ENCODE data around the gene NR5A1.

The NR5A1 gene

GRCh38 chr9:124479371-124479770 lies 27.8 kb downstream of the NR5A1 start:
- DNase-seq, result no peak

GRCh38 chr9:124478354-124478753 lies 28.8 kb downstream of the NR5A1 start:
- no peak for DNase-seq

GRCh38 chr9:124477648-124478285 lies 29.4 kb downstream of the NR5A1 start:
- no peak for DNase-seq

GRCh38 chr9:124477211-124477647 lies 30.0 kb downstream of the NR5A1 start:
- DNase-seq, result no peak

GRCh38 chr9:124475868-124476690 lies 31.1 kb downstream of the NR5A1 start:
- DNase-seq, result no peak

GRCh38 chr9:124475158-124475867 lies 31.9 kb downstream of the NR5A1 start:
- peak in 1 of 2 experiments; percentile 4 for DNase-seq

- no peak for DNase-seq
Measured at GRCh38 chr9:124474151-124474550, 33.0 kb downstream of the NR5A1 start.

- DNase-seq, result no peak
Measured at GRCh38 chr9:124473310-124473709, 33.9 kb downstream of the NR5A1 start.

GRCh38 chr9:124472770-124473169 lies 34.4 kb downstream of the NR5A1 start:
- no peak for DNase-seq

- DNase-seq, result no peak
Measured at GRCh38 chr9:124471761-124472160, 35.4 kb downstream of the NR5A1 start.

- no peak for DNase-seq
Measured at GRCh38 chr9:124470726-124471125, 36.5 kb downstream of the NR5A1 start.

- DNase-seq, result no peak
Measured at GRCh38 chr9:124470306-124470705, 36.9 kb downstream of the NR5A1 start.

GRCh38 chr9:124469011-124469832 lies 38.0 kb downstream of the NR5A1 start:
- DNase-seq, result no peak

GRCh38 chr9:124468061-124468740 lies 39.0 kb downstream of the NR5A1 start:
- no peak for DNase-seq

GRCh38 chr9:124467410-124468060 lies 39.7 kb downstream of the NR5A1 start:
- DNase-seq, result no peak

- no peak for DNase-seq
Measured at GRCh38 chr9:124465736-124466135, 41.5 kb downstream of the NR5A1 start.

- no peak for DNase-seq
Measured at GRCh38 chr9:124462739-124463138, 44.5 kb downstream of the NR5A1 start.

- no peak for DNase-seq
Measured at GRCh38 chr9:124458441-124458840, 48.8 kb downstream of the NR5A1 start.

- DNase-seq, result no peak
Measured at GRCh38 chr9:124457887-124458431, 49.2 kb downstream of the NR5A1 start.

GRCh38 chr9:124457079-124457886 lies 49.9 kb downstream of the NR5A1 start:
- DNase-seq, result no peak

Data from activated CD4-positive, alpha-beta T cell treated with anti-CD3 and anti-CD28 coated beads, Interleukin-2, amount 50 U/mL, for 48 hours (primary cell).